SK-N-MC (cell line): ENCODE data around the gene PSORS1C1.

Experiments
- EZH2 ChIP-seq: fragments of 200-600 bp; sonication (generic); IDR thresholded peaks from one replicate; pipeline ENCODE4 v1.6.1; 2017; ENCODE audit warnings: antibody characterized with exemption
- FOXP2 ChIP-seq: optimal IDR thresholded peaks from 2 replicates; pipeline ENCODE3; 2011; ENCODE audit warnings: mild to moderate bottlenecking, moderate library complexity; ENCODE audit not compliant: insufficient read depth; ENCODE audit errors: extremely low read length, control extremely low read depth
- POLR2AphosphoS5 ChIP-seq: IDR thresholded peaks from 2 replicates; pipeline ENCODE4 v1.6.1; 2012; ENCODE audit warnings: mild to moderate bottlenecking, low read depth, low read length, borderline replicate concordance

- TF ChIP-seq POLR2AphosphoS5 = no peak
- no peak for TF ChIP-seq EZH2
- no peak for TF ChIP-seq FOXP2
These were observed 32.7 kb upstream of the PSORS1C1 start for GRCh38 chr6:31081872-31082271.
